Measurements from ENCODE around the gene TMA7B.

The TMA7B gene

GRCh38 chr22:39959640-39960447 lies at the start of gene TMA7B:
TMA7B (plus strand) TSS chr22:39960397; CDS start chr22:39964375, 3,978 bp downstream.
- Histone ChIP-seq H3K36me3 (ENCODE audit: insufficient read depth, low read length) (no peaks in the 10 kb centered on the region), H2AFZ (ENCODE audit: low read depth, low read length) (no peak within 1 kb of the TSS), H3K9me3 (ENCODE audit: low read length) (no peaks in the 10 kb centered on the region), H3K4me3 (ENCODE audit: low read length) (no peak within 1 kb of the TSS), H3K4me1 (ENCODE audit: insufficient read depth, low read length) (peaks cover 4% of the 10 kb centered on the region), H3K27me3 (ENCODE audit: insufficient read depth, low read length) (peaks cover 13% of the 10 kb centered on the region)

- H3K27me3 ChIP-seq (ENCODE audit: insufficient read depth, low read length), result no peaks in the 10 kb centered on the region
- no peak overlapping the region for H3K4me3 ChIP-seq (ENCODE audit: low read length)
- no peak overlapping the region for H2AFZ ChIP-seq (ENCODE audit: low read depth, low read length)
Measured at GRCh38 chr22:39910876-39911613, 49.2 kb upstream of the TMA7B start.

GRCh38 chr22:39913321-39913720 lies 46.9 kb upstream of the TMA7B start:
- peaks cover 13% of the 10 kb centered on the region for H3K4me1 ChIP-seq (ENCODE audit: insufficient read depth, low read length)
- no peak overlapping the region for H2AFZ ChIP-seq (ENCODE audit: low read depth, low read length)
- no peaks in the 10 kb centered on the region for H3K36me3 ChIP-seq (ENCODE audit: insufficient read depth, low read length)
- no peaks in the 10 kb centered on the region for H3K27me3 ChIP-seq (ENCODE audit: insufficient read depth, low read length)
- no peaks in the 10 kb centered on the region for H3K9me3 ChIP-seq (ENCODE audit: low read length)
- no peak overlapping the region for H3K4me3 ChIP-seq (ENCODE audit: low read length)

More at GRCh38 chr22:39910876-39911613, 49.2 kb upstream of the TMA7B start:
- H3K9me3 ChIP-seq (ENCODE audit: low read length), result no peaks in the 10 kb centered on the region
- H3K4me1 ChIP-seq (ENCODE audit: insufficient read depth, low read length), result peaks cover 13% of the 10 kb centered on the region
- no peaks in the 10 kb centered on the region for H3K36me3 ChIP-seq (ENCODE audit: insufficient read depth, low read length)

- no peaks in the 10 kb centered on the region for H3K36me3 ChIP-seq (ENCODE audit: insufficient read depth, low read length)
- H3K9me3 ChIP-seq (ENCODE audit: low read length), result no peaks in the 10 kb centered on the region
- H3K27me3 ChIP-seq (ENCODE audit: insufficient read depth, low read length), result no peaks in the 10 kb centered on the region
Measured at GRCh38 chr22:39913886-39914285, 46.3 kb upstream of the TMA7B start.

GRCh38 chr22:39914584-39914983 lies 45.6 kb upstream of the TMA7B start:
- Histone ChIP-seq H2AFZ (ENCODE audit: low read depth, low read length) (no peak overlapping the region), H3K36me3 (ENCODE audit: insufficient read depth, low read length) (no peaks in the 10 kb centered on the region), H3K27me3 (ENCODE audit: insufficient read depth, low read length) (no peaks in the 10 kb centered on the region), H3K4me3 (ENCODE audit: low read length) (no peak overlapping the region), H3K9me3 (ENCODE audit: low read length) (no peaks in the 10 kb centered on the region), H3K4me1 (ENCODE audit: insufficient read depth, low read length) (peaks cover 13% of the 10 kb centered on the region)

More at GRCh38 chr22:39913886-39914285, 46.3 kb upstream of the TMA7B start:
- H3K4me1 ChIP-seq (ENCODE audit: insufficient read depth, low read length), result peaks cover 13% of the 10 kb centered on the region
- H3K4me3 ChIP-seq (ENCODE audit: low read length), result no peak overlapping the region
- H2AFZ ChIP-seq (ENCODE audit: low read depth, low read length), result no peak overlapping the region

- H3K4me1 ChIP-seq (ENCODE audit: insufficient read depth, low read length), result peaks cover 13% of the 10 kb centered on the region
- H3K4me3 ChIP-seq (ENCODE audit: low read length), result no peak overlapping the region
- no peaks in the 10 kb centered on the region for H3K27me3 ChIP-seq (ENCODE audit: insufficient read depth, low read length)
- no peaks in the 10 kb centered on the region for H3K36me3 ChIP-seq (ENCODE audit: insufficient read depth, low read length)
- H3K9me3 ChIP-seq (ENCODE audit: low read length), result no peaks in the 10 kb centered on the region
- H2AFZ ChIP-seq (ENCODE audit: low read depth, low read length), result no peak overlapping the region
Measured at GRCh38 chr22:39915295-39915726, 44.9 kb upstream of the TMA7B start.

GRCh38 chr22:39916496-39916895 lies 43.7 kb upstream of the TMA7B start:
- Histone ChIP-seq H3K4me1 (ENCODE audit: insufficient read depth, low read length) (peaks cover 13% of the 10 kb centered on the region), H3K4me3 (ENCODE audit: low read length) (no peak overlapping the region), H3K27me3 (ENCODE audit: insufficient read depth, low read length) (no peaks in the 10 kb centered on the region)

GRCh38 chr22:39917197-39917643 lies 43.0 kb upstream of the TMA7B start:
- Histone ChIP-seq H3K36me3 (ENCODE audit: insufficient read depth, low read length) (no peaks in the 10 kb centered on the region), H3K4me3 (ENCODE audit: low read length) (no peak overlapping the region), H2AFZ (ENCODE audit: low read depth, low read length) (no peak overlapping the region), H3K9me3 (ENCODE audit: low read length) (no peaks in the 10 kb centered on the region), H3K4me1 (ENCODE audit: insufficient read depth, low read length) (peaks cover 13% of the 10 kb centered on the region), H3K27me3 (ENCODE audit: insufficient read depth, low read length) (no peaks in the 10 kb centered on the region)

More at GRCh38 chr22:39916496-39916895, 43.7 kb upstream of the TMA7B start:
- H3K36me3 ChIP-seq (ENCODE audit: insufficient read depth, low read length), result no peaks in the 10 kb centered on the region
- no peak overlapping the region for H2AFZ ChIP-seq (ENCODE audit: low read depth, low read length)
- H3K9me3 ChIP-seq (ENCODE audit: low read length), result no peaks in the 10 kb centered on the region

GRCh38 chr22:39917776-39918495 lies 42.3 kb upstream of the TMA7B start:
- H3K4me3 ChIP-seq (ENCODE audit: low read length), result no peak overlapping the region
- H3K27me3 ChIP-seq (ENCODE audit: insufficient read depth, low read length), result no peaks in the 10 kb centered on the region
- no peak overlapping the region for H2AFZ ChIP-seq (ENCODE audit: low read depth, low read length)
- no peaks in the 10 kb centered on the region for H3K9me3 ChIP-seq (ENCODE audit: low read length)
- no peaks in the 10 kb centered on the region for H3K36me3 ChIP-seq (ENCODE audit: insufficient read depth, low read length)
- peaks cover 13% of the 10 kb centered on the region for H3K4me1 ChIP-seq (ENCODE audit: insufficient read depth, low read length)

- Histone ChIP-seq H3K36me3 (ENCODE audit: insufficient read depth, low read length) (no peaks in the 10 kb centered on the region), H3K27me3 (ENCODE audit: insufficient read depth, low read length) (no peaks in the 10 kb centered on the region), H3K9me3 (ENCODE audit: low read length) (no peaks in the 10 kb centered on the region), H3K4me1 (ENCODE audit: insufficient read depth, low read length) (peaks cover 7% of the 10 kb centered on the region), H2AFZ (ENCODE audit: low read depth, low read length) (no peak overlapping the region), H3K4me3 (ENCODE audit: low read length) (no peak overlapping the region)
Measured at GRCh38 chr22:39920134-39920743, 40.0 kb upstream of the TMA7B start.

- Histone ChIP-seq H2AFZ (ENCODE audit: low read depth, low read length) (no peak overlapping the region), H3K36me3 (ENCODE audit: insufficient read depth, low read length) (no peaks in the 10 kb centered on the region), H3K4me1 (ENCODE audit: insufficient read depth, low read length) (no peaks in the 10 kb centered on the region), H3K27me3 (ENCODE audit: insufficient read depth, low read length) (peaks cover 7% of the 10 kb centered on the region), H3K4me3 (ENCODE audit: low read length) (no peak overlapping the region), H3K9me3 (ENCODE audit: low read length) (no peaks in the 10 kb centered on the region)
Measured at GRCh38 chr22:39923696-39924095, 36.5 kb upstream of the TMA7B start.

- H3K27me3 ChIP-seq (ENCODE audit: insufficient read depth, low read length), result peaks cover 7% of the 10 kb centered on the region
- H3K9me3 ChIP-seq (ENCODE audit: low read length), result no peaks in the 10 kb centered on the region
- H3K4me1 ChIP-seq (ENCODE audit: insufficient read depth, low read length), result no peaks in the 10 kb centered on the region
- no peak overlapping the region for H3K4me3 ChIP-seq (ENCODE audit: low read length)
- H3K36me3 ChIP-seq (ENCODE audit: insufficient read depth, low read length), result no peaks in the 10 kb centered on the region
- no peak overlapping the region for H2AFZ ChIP-seq (ENCODE audit: low read depth, low read length)
Measured at GRCh38 chr22:39924286-39924685, 35.9 kb upstream of the TMA7B start.
